HG03457 (cell line): ENCODE measurements around the gene ERLEC1.
"Not testable (repeated sequence)": the region's sequence is repeated elsewhere in the genome, so short reads cannot be mapped to it uniquely, and the experiment has no call there.

ENCODE experiments used
- ATAC-seq: cut with Tn5 transposase; IDR thresholded peaks from one replicate; pipeline ENCODE4 v1.9.1; 2021; ENCODE audit warnings: moderate number of reproducible peaks; ENCODE audit not compliant: unreplicated experiment

Gene ERLEC1

DNA sequence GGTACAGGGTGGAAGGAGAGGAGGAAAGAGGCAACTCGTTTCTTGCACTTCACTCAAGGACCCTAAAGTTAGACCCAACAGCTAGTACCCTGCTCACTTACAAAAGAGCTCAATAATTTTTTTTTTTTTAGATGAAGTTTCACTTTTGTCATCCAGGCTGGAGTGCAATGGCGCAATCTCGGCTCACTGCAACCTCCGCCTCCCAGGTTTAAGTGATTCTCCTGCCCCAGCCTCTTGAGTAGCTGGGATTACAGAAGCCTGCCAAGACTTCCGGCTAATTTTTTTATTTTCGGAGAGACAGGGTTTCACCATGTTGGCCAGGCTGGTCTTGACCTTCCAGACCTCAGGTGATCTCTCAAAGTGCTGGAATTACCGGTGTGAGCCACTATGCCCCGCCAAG, 4.2 kb upstream of the ERLEC1 start:
- ATAC-seq = no peak

DNA sequence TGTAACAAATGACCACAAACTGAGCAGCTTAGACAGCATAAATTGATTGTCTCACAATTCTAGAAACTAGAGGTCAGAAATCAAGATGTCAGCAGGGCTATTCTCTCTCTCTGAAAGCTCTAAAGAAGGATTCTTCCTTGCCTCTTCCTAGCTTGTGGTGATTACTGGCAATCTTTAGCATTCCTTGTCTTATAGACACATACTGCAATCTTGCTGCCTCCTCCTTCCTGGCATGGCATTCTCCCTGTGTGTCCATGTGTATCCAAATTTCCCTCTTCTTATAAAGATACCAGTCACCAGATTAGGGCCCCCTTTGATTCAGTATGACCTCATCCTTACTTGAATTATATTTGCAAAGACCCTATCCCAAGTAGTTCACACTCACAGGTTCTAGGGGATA, 2.4 kb upstream of the ERLEC1 start:
- ATAC-seq = no peak

DNA sequence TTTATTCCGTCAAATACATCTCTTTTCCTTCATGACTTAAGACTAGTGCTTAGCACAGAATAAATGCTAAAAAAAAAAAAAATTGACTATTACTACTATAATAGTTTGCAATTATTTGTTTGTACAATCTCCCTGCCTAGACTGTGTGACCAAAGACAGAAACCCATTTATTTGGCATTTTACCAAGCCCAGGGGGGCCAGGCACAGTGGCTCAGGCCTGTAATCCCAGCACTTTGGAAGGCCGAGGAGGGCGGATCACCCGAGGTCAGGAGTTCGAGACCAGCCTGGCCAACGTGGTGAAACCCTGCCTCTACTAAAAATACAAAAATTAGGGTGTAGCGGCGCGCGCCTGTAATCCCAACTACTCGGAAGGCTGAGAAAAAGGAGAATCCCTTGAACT, 1.5 kb upstream of the ERLEC1 start:
- ATAC-seq = no peak

DNA sequence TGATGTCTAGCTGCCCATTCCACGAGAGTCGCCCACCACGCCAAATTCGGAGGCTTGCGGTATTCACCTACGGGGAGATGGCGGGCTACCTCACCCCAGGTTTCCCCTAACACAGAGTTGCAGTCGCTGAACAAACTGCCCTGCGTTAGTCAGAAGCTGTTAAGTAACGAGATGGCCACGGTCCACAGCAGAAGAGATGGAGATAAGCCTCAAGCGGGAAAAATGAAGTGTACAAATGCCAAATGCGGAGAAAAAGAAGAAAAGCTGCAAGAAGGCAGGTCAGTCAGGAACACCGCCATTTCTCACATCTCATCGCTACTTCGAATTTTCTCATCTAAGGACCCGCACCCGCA, 516 bp upstream of the ERLEC1 start:
- peak; percentile 15 for ATAC-seq

DNA sequence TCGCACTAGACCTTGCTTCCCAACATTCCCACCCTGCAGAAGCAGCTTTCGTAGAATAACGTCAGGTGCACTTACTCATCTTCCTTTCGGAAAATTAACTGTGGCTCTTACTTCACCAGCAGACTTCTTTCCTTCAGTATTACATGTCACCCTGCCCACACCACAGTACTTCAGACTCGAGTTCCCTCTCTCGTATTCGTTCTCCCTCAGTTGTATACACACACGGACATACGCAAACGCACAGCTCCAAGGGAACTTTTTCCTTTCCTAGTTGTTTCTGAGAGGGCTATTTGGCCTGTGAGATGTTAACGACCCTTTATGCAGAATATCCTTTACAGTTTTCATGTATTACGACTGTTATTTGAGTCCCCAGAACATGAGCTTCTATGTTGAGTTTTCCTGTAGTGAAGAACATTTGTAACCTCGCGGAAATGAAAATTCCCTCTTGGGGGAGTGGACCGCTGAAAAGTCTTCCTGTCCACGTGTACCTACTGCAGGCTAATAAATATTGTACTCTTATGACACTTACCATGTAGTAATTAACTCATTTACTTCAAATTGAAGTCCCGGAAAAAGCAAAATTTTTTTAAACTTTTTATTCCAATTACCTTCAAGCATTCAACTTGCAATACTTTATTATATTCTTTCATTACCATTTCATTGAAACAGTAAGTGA, 908 bp downstream of the ERLEC1 start:
- no peak for ATAC-seq

DNA sequence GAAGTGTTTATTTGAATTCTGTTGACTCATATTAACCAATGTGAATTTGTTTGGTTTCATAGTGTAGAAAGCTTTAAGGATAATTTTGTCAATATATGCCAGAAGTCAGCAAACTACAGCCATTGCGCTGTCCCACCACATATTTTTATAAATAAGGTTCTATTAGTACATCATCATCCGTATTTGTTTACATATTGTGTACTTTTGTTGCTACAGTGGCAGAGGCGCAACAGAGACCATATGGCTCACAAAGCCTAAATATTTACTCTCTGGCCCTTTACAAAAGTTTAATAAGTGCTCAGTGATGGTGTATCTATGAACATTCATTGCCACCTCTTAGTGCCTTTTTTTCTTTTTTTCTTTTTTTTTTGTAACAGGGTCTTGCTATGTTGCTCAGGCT, 6.4 kb downstream of the ERLEC1 start:
- no peak for ATAC-seq

DNA sequence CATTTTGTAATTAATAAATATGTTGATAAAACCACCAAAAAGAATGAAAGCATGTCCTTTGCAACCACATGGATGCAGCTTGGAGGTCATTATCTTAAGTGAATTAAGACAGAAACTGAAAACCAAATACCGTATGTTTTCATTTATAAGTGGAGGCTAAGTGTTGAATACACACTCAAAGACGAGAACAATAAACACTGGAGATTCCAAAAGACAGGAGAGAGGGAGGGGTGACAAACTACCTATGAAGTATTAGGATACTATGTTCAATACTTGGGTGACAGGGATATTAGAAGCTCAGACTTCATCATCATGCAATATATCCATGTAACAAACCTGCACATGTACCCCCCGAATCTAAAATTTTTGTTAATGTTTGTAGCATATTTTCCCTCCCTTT, 7.0 kb downstream of the ERLEC1 start:
- no peak for ATAC-seq

DNA sequence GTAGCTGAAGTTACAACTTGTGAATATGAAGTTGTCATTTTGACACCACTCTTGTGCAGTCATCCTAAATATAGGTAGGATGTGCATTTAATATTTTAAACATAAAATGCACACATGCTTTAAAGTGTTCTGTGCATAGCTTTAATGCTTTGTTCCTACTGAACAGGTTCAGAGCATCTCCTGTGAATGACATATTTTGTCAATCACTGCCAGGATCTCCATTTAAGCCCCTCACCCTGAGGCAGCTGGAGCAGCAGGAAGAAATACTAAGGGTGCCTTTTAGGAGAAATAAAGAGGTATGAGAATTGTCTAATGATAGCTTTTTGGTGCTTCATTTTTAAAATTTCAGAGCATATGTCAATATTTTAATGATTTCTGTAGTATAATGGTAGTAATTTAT, 14.7 kb downstream of the ERLEC1 start:
- ATAC-seq = no peak

DNA sequence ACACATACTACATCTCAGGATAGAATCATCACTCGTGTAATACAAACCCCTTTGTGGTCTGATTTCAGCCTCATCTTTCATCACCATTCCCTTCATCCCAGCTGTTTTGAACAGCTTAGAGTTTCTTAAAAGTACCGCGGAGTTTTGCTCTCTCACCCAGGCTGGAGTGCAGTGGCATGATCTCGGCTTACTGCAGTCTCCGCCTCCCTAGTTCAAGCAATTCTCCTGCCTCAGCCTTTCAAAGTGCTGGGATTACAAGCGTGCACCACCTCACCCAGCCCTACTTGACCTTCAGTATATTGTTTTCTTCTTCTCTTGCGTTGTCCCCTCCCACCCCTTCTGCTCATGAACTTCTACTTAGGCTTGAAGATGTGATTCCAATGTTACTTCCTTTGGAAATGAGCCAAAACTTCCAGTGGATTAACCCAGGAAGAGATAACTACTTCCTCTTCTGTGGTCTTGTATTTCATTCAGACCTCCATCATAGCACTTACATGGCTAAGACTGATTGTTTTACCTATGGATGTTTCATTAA, 15.8 kb downstream of the ERLEC1 start:
- no peak for ATAC-seq

DNA sequence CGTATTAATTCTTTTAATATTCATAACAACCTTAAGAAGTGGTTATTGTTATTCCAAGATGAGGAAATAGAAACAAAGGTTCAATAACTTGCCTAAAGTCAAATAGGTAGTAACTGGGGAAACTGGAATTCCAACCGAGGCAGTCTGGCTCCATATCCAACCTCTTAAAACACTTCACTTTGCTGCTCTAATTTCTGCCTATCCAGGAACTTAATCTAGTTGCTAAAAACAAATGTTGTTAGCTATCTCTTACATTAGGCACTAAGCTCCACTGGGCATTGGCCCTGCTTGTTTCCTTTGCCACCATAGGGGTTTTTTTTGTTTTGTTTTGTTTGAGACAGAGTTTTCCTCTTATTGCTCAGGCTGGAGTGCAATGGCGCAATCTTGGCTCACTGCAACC, 24.8 kb downstream of the ERLEC1 start:
- no peak for ATAC-seq

DNA sequence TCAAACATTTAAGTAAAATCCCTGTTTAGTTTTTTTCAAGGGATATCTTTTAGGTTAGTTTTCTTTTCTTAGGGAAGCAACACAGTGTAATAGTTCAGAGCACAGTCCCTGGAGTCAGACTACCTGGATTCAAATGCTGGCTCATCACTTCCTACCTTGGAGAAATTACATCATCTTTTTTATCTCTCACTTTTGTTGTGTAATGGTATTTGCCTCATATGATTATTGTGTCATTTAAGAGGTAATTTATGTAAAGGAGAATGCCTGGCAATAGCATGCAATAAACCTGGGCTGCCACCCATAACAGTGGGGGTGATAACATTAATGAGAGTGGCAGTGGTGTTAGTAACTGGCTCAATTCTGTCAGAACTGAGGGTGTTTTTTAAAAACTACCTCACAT, 26.3 kb downstream of the ERLEC1 start:
- no peak for ATAC-seq

DNA sequence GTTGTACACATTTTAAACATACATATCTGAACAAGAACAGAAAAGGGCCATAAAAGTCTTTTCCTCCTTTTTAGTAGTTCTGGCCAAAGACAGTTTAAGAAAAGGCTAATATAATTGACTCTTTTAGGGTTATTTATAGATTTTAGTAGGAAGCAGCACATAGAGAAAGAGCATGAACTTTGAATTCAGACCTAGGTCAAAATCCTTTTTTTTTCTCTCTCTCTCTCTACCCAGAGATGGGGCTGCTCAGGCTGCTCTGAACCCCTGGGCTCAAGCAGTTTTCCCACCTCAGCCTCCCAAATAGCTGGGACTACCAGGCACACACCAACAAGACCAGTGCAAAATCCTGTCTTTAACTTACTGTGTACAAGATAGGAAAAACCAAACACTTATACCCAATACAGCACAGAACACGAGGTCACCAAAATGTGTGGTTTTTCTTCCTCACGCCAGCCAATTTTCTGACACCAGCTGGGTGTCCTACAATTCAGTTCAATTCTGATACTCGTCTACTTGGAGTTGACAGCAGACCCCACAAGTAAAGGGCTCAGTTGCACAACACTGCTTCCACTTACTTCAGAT, 32.1 kb downstream of the ERLEC1 start:
- no peak for ATAC-seq

DNA sequence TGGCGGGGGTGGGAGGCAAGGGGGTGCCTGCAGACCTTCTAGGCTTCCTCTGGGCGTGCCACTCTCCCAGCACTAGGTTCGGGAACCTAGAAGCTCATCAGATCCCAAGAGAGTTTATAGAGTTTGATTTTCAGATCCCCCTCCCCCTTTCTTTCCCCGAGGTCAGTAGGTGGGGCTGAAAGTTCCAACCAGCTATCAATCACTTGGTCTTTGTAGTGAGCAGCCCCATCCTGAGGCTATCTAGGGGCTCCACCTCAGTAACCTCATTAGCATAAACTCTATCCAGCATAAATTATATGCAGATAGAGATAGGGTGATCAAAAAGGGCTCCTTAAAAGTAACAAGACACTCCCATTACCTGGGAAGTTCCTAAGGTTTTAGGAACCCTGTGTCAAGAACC, 32.8 kb downstream of the ERLEC1 start:
- ATAC-seq = no peak

DNA sequence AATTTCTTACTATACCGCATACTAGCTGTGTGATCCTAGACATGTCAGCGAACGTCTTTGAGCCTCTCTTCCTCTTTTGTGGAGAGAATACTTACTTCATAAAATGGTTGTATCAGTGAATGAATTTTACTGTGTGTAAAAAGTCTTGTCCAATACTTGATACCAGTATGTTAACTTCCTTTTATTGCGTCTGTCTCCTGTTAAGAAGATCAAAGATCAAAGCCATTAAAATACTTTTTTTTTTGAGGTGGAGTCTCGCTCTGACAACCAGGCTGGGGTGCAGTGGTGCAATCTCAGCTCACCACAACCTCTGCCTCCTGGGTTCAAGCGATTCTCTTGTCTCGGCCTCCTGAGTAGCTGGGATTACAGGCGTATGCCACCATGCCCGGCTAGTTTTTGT, 33.2 kb downstream of the ERLEC1 start:
- ATAC-seq = no peak

DNA sequence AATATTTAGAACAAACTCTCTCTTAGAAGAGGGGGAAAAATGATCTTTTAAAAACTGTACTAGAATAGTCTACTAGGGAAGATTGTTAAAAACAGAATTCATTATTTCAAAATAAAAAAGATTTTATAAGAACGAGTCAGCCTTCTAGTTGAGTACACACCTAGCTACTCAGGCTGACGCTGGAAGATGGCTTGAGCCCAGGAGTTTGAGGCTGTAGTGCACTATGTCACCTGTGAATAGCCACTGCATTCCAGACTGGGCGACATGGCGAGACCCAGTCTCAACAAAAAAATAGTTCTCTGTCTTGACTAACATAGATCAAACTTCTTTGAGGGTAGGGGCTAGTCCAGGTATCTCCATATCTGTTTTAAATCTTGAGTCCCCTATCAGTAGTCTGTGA, 33.9 kb downstream of the ERLEC1 start:
- ATAC-seq = no peak

DNA sequence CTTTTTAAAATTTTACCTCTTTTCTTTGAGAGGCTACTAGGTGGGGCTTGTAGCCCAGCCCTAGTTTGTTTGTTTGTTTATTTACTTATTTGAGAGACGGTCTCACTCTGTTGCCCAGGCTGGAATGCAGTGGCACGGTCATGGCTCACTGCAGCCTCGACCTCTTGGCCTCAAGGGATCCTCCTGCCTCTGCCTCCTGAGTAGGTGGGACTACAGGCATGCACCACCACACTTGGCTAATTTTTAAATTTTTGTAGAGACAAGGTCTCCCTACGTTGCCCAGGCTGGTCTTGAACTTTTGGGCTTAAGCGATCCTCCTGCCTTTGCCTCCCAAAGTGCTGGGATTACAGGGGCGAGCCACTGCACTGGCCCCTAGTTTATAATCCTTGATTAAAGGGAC, 35.0 kb downstream of the ERLEC1 start:
- ATAC-seq = no peak

DNA sequence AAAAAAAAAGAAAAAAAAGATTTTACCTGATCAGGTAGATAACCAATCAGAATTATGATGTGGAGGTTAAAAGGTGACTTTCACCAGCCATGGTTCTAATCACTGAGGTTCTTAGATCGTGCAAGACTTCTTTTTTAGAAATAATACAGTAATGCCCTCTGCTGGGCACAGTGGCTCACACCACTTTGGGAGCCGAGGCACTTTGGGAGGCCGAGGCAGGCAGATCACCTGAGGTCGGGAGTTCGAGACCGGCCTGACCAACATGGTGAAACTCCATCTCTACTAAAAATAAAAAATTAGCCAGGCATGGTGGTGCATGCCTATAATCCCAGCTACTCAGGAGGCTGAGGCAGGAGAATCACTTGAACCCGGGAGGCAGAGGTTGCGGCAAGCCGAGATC, 36.8 kb downstream of the ERLEC1 start:
- ATAC-seq = not testable (repeated sequence)

DNA sequence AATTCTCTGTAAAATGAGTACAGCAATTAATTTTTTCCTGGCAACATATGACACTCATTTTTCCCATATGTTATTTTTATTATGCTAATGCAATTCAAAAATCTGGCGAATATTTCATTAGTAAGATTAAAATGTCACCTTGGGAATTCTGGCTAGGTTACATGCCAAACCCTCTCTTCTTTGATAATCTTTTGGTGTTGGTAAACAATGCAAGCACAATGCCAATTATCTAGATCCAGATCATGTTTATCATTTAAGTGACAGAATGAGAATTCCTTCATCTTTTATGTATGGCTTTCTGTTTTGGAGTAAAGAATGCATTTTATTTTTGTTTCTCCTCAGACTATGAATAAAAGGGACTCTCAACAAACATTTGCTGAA, 39.2 kb downstream of the ERLEC1 start:
- no peak for ATAC-seq

DNA sequence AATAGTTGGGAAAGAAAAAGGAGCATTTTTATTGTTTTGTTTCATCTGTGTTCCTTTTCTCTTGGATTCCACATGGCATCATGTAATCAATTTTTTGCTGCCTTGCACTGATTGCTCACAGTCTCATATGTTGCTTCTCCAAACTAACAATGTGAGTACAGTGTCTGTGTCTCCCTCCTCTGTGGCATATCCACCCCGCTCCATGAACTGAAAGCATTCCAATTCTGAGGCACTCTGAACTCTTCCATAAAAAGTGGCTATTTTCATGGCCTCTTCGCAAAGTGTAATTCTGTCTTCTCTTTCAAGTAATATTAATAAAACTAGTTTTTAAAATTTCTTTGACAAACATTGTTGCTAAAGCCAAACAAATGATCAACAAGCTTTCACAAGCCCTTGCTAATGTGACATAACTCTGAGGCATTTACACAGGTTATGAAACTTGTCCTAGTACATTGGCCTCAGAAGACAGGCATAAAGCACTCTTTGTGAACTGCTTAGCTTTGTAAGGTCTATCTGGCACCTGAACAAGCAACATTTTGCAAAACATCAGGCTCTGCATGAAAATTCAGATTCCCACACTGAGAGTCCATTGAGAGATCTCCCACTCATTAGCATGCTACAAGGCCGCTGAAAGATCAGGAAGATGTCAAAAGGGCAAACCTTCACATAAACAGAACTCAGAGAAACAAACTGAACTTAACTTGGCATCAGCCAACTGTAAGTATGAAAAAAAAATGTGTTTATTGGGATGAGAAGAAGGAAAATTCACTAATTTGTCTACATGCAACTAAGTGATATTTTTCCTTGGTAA, 39.9 kb downstream of the ERLEC1 start:
- no peak for ATAC-seq

DNA sequence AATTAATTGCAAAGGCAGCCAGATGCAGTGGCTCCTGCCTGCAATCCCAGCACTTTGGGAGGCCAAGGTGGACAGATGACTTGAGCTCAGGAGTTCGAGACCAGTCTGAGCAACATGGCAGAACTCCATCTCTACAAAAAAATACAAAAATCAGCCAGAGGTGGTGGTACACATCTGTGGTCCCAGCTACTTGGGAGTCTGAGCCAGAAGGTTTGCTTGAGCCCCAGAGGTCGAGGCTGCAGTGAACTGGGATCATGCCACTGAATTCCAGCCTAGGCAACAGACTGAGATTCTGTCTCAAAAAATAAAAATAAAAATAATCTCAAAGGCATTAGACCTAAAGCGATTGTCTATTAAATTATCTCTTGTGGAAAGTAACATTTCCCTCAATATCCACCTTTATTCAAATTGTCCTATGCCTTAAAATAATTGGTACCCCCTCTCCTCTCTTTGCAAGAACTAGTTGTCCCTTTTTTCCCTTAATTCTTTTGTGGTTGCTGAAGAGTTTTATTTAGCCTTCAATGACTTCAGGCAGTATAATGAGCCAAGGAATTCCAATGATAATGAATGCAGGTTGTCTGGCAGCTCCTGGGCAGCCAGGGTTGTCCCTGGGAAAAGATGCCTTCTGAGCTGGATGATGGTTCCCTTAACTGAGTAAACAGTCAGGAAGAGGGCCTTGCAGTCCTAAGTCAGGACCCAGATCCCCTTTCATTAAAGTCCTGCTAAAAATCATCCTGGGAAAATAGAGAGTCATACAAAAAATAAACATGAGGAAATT, 40.7 kb downstream of the ERLEC1 start:
- no peak for ATAC-seq

DNA sequence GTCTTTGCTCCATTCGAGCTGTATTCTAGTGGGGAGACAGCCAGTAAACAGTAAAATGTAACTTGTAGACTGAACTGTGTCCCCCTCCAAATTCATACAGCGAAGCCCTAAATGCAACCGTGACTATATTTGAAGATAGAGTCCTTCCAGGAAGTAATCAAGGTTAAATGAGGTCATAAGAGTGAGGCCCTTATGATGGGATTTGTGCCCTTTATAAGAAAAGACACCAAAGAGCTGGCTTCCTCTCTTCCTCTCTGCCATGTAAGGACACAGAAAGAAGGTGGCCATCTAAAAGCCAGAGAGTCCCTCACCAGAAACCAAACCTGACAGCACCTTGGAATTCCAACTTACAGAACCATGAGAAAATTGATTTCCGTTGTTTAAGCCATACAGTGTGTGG, 41.5 kb downstream of the ERLEC1 start:
- ATAC-seq = no peak
